NT2/D1 (cell line): ENCODE data around the gene DYNLRB2.

Experiments
- SUZ12 ChIP-seq: IDR thresholded peaks from 2 replicates; pipeline ENCODE4 v1.6.1; 2011; ENCODE audit not compliant: insufficient read length, insufficient read depth; ENCODE audit errors: extremely low read depth
- ZNF274 ChIP-seq: IDR thresholded peaks from 2 replicates; pipeline ENCODE4 v1.6.1; 2011; ENCODE audit warnings: mild to moderate bottlenecking, low read depth, low read length

GRCh38 chr16:80583466-80583865 is 42.7 kb downstream of the DYNLRB2 start:
- TF ChIP-seq SUZ12 (no peak), ZNF274 (no peak)
